Astrocyte of the hippocampus (primary cell): Measurements from ENCODE around the gene ARHGAP24.

ENCODE experiments used
- DNase-seq: peaks from one replicate; pipeline ENCODE4 v3.0.0; 2011; ENCODE audit warnings: low read depth, low spot score

ARHGAP24 gene

GRCh38 chr4:85696661-85697060 is 221.7 kb downstream of the ARHGAP24 start:
- no peak for DNase-seq

- no peak for DNase-seq
Measured at GRCh38 chr4:85697854-85698253, 222.9 kb downstream of the ARHGAP24 start.

GRCh38 chr4:85700362-85700761 is 225.4 kb downstream of the ARHGAP24 start:
- DNase-seq: no peak

- no peak for DNase-seq
Measured at GRCh38 chr4:85701861-85702321, 226.9 kb downstream of the ARHGAP24 start.

GRCh38 chr4:85703096-85703495 is 228.1 kb downstream of the ARHGAP24 start:
- no peak for DNase-seq

- no peak for DNase-seq
Measured at GRCh38 chr4:85707611-85708010, 232.7 kb downstream of the ARHGAP24 start.

- DNase-seq: no peak
Measured at GRCh38 chr4:85708468-85708867, 233.5 kb downstream of the ARHGAP24 start.

GRCh38 chr4:85713005-85713404 is 238.1 kb downstream of the ARHGAP24 start:
- no peak for DNase-seq

GRCh38 chr4:85715991-85716737 is 241.2 kb downstream of the ARHGAP24 start:
- peak; percentile 19 for DNase-seq

- no peak for DNase-seq
Measured at GRCh38 chr4:85717351-85717750, 242.4 kb downstream of the ARHGAP24 start.

- no peak for DNase-seq
Measured at GRCh38 chr4:85717847-85718246, 242.9 kb downstream of the ARHGAP24 start.

- DNase-seq: peak; percentile 58
Measured at GRCh38 chr4:85720735-85721134, 245.8 kb downstream of the ARHGAP24 start.

GRCh38 chr4:85722401-85722800 is 247.5 kb downstream of the ARHGAP24 start:
- DNase-seq: no peak

GRCh38 chr4:85722807-85723206 is 247.9 kb downstream of the ARHGAP24 start:
- DNase-seq: no peak

- DNase-seq: peak; percentile 40
Measured at GRCh38 chr4:85724791-85725563, 250.0 kb downstream of the ARHGAP24 start.

GRCh38 chr4:85725721-85726170 is 250.8 kb downstream of the ARHGAP24 start:
- DNase-seq: peak; percentile 42

GRCh38 chr4:85726555-85726954 is 251.6 kb downstream of the ARHGAP24 start:
- DNase-seq: no peak

- no peak for DNase-seq
Measured at GRCh38 chr4:85728464-85728863, 253.5 kb downstream of the ARHGAP24 start.

- no peak for DNase-seq
Measured at GRCh38 chr4:85732124-85732523, 257.2 kb downstream of the ARHGAP24 start.

GRCh38 chr4:85733798-85734197 is 258.8 kb downstream of the ARHGAP24 start:
- DNase-seq: no peak

- peak; percentile 26 for DNase-seq
Measured at GRCh38 chr4:85734424-85734831, 259.5 kb downstream of the ARHGAP24 start.

- DNase-seq: no peak
Measured at GRCh38 chr4:85736571-85736970, 261.6 kb downstream of the ARHGAP24 start.

GRCh38 chr4:85737254-85737653 is 262.3 kb downstream of the ARHGAP24 start:
- DNase-seq: no peak
